GM21367 (cell line): ENCODE results near the gene ZNF253.
"Not testable (repeated sequence)": the region's sequence is repeated elsewhere in the genome, so short reads cannot be mapped to it uniquely, and the experiment has no call there.

Experiments used
- ATAC-seq: cut with Tn5 transposase; IDR thresholded peaks from one replicate; pipeline ENCODE4 v1.9.1; 2021; ENCODE audit not compliant: unreplicated experiment

ZNF253 gene

DNA sequence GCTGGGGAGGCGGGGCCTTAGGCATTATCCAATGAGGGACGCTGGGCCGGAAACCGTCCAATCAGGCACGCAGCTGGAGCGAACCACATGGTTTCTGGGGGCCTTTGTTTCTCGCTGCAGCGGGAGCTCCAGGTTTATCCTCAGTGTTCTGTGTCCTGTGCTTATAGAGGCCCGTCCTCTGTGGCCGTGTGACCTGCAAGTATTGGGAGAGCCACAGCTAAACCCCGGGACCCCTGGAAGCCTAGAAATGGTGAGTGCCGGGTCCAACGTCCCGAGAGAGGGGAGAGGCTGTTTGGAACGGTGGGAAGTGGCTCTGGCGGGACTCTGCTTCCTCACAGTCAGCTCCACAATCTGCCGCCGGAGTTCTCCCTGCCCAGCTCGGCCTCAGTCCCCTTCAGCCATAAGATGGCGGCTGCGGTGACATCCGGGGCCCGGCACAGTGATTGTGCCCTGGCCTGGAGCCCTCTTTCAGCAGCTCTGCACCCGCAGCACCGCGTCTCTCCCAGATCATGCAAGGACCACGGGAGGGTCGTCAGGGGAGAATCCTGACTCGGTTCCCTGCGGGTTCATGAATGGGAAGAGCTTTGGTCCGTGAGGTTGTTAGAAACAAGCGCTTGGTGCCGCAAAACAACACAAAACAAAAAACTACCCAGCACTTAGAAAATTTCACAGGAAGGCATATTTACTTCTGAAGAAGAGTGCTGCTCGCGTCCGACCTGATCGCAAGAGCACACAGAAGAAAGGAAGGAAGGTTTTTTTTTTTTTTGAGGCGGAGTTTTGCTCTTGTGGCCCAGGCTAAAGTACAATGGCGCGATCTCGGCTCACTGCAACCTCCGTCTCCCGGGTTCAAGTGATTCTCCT, at the start of gene ZNF253:
Gene ZNF253, plus strand, starts transcription at position 133 of the 861 bp plus-strand sequence. Its CDS starts 115 bp downstream, at position 248.
- ATAC-seq: peak; percentile 94

DNA sequence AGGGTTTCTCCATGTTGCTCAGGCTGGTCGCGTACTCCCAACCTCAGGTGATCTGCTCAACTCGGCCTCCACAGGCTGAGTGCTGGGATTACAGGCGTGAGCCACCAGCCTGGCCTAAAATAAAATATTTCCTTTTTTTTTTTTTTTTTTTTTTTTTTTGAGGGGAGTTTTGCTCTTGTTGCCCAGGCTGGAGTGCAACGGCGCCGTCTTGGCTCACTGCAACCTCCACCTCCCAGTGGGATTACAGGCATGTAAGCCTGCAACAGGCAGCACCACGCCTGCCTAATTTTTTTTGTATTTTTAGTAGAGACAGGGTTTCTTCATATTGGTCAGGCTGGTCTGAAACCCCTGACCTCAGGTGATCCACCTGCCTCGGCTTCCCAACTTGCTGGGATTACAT, 49.0 kb upstream of the ZNF253 start:
- no peak for ATAC-seq

DNA sequence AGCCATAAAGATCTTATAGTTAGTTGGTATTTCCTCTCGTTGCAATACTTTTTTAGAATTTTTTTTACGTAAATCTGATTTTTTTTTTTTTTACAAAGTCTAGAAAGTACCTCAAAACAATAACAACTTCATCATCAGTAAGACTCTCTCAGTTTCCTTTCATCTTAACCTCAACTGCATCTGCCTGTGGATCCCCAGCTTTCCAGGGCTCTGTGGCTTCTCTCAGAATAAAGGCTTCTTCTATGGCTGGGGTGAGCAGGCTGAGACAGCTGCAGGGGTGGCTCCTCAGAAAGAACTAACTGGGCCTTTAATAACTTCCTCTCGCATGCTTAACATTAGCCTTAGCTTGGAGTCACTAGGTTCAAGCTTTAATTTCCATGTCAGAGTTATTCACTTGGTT, 48.3 kb upstream of the ZNF253 start:
- no peak for ATAC-seq

DNA sequence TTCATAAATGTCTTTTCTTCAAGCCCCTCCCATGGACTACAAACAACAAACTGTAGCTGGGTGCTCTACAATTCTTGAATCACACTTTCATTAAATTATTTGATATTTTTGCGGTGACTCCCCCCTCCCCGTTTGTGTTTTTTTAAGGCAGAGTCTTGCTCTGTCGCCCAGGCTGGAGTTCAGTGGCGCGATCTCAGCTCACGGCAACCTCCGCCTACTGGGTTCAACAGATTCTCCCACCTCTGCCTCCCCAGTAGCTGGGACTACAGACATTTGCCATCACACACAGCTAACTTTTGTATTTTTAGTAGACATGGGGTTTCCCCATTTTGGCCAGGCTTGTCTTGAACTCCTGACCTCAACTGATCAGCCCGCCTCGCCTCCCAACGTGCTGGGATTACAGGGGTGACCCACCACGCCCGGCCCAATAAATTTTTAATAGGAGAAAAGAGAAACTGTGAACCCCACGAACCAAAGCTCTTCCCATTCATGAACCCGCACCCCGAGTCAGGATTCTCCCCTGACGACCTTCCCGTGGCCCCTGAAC, 44.8 kb upstream of the ZNF253 start:
- ATAC-seq: no peak

DNA sequence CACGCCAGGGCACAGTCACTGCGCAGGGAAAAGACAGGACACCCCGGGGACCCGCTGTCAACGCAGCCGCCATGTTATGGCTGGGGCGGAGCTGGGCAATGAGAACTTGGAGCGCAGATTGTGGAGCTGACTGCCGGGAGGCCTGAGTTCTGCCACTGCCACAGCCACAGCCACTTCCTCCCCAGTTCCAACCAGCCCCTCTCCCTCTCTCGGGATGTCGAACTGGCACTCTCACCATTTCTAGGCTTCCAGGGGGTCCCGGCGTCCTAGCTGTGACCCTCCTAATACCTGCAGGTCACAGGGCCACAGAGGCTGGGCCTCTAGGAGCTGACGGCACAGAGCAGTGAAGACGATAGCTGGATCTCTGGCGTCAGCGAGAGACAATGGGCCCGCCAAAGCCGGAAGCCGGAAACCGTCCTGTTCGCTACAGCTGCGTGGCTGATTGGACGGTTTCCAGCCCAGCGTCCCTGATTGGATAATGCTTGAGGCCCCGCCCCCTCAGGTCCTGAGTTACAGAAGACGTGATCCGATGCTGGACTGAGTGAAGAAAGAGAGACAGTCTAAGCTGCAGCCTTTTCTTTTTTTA, 44.2 kb upstream of the ZNF253 start, which contains the start of gene ZNF506:
Gene ZNF506, minus strand, starts transcription at position 385 of the 586 bp plus-strand sequence. Its CDS starts 147 bp downstream, at position 238.
- ATAC-seq: peak; percentile 78

DNA sequence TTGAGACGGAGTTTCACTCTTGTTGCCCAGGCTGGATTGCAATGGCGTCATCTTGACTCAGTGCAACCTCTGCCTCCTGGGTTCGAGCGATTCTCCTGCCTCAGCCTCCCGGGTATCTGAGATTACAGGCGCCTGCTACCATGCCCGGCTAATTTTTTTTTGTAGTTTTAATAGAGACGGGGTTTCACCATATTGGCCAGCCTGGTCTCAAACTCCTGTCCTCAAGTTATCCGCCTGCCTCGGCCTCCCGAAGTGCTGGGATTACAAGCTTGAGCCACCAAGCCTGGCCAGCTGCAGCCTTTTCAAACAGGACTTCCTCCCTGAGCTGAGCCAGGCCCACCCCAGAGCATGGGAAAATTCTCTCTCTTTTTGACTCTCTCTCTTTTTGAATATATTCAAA, 43.7 kb upstream of the ZNF253 start:
- ATAC-seq: not testable (repeated sequence)

DNA sequence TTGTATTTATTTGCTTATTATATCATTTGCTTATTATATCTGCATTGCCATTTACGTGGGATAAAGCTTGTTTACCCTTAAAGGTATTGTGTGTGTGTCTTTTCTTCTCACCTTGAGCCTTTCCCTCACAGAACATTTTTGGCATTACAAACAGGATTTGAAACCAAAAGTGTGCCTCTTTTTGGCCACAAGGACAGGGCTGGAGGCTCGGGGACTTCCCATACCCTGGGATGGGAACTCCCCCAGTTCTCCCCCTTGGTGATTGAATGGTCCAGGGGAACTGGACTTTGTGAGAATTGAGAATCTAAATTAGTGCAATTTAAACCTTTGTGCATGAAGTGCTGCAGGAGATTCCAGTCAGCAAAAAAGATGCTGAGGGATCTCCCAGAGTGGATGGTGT, 41.8 kb upstream of the ZNF253 start:
- no peak for ATAC-seq

DNA sequence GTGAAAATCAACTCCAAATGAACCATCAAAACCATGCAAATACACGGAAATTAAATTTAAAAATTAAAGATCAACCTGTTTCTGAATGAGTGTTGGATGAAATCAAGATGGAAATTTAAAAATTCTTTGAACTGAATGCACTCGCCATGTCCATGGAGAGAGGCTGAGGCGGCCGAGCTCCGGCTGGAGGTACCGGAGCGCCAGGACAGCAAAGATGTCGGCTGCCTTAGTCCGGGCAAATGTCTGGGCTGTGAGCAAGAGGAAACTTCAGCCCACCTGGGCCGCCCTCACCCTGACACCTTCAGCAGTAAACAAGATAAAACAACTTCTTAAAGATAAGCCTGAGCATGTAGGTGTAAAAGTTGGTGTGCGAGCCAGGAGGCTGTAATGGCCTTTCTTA, 38.8 kb upstream of the ZNF253 start:
- no peak for ATAC-seq

DNA sequence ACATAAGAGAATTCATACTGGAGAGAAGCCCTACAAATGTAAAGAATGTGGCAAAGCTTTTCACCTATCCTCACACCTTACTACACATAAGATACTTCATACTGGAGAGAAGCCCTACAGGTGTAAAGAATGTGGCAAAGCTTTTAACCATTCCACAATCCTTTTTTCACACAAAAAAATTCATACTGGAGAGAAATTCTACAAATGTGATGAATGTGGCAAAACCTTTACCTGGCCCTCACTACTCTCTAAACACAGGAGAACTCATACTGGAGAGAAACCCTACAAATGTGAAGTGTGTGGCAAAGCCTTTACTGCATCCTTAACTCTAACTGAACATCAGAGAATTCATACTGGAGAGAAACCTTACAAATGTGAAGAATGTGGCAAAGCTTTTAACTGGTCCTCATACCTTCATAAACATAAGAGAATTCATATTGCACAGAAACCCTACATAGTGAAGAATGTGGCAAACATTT, 30.1 kb upstream of the ZNF253 start:
- no peak for ATAC-seq

DNA sequence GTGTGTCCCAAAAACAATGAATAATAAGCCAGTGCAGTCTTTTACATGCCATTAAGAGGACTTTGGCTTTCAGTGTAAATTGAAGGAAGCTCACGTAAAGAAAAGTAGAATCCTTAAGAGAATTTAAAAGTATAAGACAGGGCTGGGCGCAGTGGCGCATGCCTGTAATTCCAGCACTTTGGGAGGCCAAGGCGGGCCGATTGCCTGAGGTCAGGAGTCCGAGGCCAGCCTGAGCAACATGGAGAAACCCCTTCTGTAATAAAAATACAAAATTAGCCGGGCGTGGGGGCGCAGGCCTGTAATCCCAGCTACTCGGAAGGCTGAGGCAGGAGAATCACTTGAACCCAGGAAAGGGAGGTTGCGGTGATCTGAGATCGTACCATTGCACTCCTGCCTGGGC, 17.9 kb upstream of the ZNF253 start:
- no peak for ATAC-seq

DNA sequence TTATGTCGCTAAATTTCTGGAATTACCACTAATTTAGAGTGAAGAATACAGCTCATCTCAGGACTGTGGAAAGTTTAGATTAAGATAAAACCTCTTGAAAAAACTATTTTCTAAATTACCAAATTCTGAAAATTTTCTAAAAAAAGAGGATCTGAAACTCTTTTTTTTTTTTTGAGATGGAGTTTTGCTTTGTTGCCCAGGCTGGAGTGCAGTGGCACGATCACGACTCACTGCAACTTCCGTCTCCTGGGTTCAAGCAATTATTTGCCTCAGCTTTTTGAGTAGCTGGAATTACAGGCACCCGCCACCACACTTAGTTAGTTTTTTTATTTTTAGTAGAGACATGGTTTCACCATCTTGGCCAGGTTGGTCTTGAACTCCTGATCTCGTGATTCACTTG, 16.6 kb upstream of the ZNF253 start:
- no peak for ATAC-seq

DNA sequence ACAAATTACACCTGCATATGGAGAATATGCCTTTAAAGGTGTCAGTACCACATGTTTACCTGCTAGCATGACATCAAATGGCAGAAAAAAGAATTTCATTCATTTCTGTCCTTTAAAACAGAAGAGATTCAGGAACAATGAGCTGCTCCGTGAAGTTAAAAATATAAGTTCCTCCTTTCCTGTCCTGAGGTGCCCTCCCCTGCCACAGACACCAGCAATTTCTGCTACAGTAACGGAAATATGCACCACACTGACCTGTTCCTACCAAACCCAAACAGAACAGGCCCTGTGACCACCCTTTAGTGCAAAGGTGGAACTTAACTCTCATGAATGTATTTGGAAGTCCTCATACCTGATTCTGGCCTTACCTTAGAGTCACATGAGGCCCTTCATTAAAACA, 13.9 kb upstream of the ZNF253 start:
- ATAC-seq: not testable (repeated sequence)

DNA sequence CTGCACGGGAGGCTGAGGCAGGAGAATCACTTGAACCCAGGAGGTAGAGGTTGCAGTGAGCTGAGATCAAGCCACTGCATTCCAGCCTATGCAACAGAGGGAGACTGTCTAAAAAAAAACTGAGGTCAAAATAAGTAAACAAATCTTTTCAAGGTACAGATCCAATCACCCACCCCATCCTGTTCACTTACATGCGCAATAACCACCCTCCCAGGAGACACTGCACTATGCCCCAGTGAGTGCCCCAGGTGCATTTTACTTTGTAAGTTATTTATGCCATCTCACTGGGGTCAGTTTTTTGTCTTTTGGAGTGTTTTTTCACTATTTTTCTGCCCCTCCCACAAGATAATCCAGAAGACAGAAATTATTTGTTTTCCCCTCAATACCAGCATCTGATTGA, 6.9 kb upstream of the ZNF253 start:
- ATAC-seq: no peak

DNA sequence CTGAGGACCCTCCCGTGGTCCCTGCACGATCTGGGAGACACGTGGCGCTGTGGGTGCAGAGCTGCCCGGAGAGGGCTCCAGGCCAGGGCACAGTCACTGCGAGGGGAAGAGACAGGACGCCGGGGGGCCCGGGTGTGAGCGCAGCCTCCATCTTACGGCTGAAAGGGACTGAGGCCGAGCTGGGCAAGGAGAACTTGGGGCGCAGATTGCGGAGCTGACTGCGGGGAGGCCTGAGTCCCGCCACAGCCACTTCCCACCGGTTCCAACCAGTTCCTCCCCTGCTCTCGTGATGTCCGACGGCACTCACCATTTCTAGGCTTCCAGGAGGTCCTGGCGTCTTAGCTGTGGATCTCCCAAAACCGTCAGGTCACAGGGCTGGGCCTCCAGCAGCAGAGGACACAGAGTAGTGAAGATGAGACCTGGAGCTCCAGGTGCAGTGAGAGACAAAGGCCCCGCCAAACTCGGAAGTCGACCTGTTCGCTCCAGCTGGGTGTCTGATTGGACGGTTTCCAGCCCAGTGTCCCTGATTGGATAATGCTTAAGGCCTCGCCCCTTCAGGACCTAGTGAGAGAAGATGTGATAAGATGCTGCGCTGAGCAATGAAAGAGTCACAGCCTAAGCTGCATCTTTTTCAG, 4.8 kb upstream of the ZNF253 start:
- no peak for ATAC-seq

DNA sequence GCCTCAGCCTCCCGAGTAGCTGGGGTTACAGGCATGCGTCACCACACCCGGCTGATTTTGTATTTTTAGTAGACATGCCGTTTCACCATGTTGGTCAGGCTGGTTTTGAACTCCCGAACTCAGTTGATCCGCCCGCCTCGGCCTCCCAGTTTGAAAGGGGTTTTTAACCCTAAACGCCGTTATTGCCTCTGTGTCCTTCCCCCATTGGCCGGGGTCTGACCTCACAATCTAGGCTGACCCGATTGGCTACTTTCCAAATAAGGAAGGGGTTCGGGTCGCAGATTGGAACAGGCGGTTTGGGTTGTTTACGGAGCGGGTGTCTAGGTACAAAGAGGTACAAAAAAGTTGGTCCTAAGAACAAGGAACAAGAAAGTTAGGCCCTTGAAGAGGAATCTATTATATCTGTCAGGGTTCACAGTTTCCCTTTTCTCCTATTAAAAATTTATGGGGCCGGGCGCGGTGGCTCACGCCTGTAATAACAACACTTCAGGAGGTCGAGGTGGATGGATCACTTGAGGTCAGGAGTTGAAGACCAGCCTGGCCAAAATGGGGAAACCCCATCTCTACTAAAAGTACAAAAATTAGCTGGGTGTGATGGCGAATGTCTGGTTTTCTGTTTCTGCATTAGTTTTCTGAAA, 1.0 kb downstream of the ZNF253 start:
- no peak for ATAC-seq

DNA sequence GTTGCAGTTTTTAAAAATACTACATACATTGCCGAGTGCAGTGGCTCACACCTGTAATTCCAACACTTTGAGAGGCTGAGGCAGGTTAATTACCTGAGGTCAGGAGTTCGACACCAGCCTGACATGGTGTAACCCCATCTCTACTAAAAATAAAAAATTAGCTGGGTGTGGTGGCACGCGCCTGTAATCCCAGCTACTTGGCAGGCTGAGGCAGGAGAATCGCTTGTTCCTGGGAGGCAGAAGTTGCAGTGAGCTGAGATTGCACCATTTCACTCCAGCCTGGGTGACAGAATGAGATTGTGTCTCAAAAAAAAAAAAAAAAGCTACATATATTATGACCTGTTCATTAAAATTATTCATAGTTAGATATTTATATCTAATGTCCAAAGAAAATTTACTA, 4.4 kb downstream of the ZNF253 start:
- ATAC-seq: not testable (repeated sequence)

DNA sequence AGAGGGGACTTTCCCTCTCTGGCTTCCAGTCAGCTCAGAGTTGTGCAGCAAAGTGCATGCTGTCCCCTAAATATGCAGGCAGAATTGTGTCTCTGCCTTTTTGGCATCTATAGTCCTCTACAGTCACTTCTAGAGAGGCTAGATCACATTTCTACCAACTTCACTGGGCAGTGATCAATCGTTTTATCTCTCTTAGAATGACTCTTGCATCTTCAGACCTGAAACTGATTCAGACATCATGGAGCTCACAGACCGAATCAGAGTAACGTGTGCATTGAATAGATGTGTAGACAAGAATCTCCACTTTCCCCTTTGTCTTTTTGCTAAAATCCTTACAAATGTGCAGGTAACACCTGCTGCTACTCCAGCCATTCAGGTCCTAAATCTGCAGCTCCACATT, 6.2 kb downstream of the ZNF253 start:
- no peak for ATAC-seq

DNA sequence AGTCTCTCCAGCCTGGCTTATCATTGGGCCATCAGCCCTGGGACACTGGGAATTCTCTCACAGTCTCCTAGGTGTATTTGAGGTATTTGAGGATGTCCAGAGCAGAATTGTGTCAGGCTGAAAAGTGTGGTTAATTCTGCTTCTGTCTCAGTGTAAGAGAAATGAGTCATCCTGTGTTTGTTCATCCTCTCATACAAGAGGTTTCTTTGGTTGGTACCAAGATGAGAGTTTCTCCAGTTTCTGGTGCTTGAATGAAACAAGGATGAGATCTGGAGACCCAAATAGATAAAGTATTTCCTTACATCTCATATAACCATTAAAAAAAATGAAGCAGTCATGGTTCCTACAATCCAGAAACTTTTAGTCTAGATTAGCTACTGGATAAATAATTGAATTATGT, 7.7 kb downstream of the ZNF253 start:
- no peak for ATAC-seq

DNA sequence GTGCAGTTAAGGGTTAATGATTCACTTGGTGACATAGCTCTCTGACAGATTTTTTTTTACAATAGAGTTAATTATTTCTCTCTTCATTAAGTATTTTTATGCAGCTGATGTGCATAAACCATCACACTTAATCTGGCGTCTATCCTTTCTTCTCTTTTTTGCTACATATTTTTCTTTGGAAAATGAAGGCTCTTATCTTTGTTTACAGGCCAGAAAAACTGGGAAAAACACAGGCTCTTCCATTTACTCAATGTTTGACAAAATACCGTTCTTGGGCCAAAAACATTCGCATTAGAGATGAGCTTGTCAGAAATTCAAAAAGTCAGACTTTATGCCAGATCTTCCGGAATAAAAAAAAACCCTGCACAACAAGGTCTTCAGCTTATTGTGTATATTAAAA, 12.0 kb downstream of the ZNF253 start:
- no peak for ATAC-seq

DNA sequence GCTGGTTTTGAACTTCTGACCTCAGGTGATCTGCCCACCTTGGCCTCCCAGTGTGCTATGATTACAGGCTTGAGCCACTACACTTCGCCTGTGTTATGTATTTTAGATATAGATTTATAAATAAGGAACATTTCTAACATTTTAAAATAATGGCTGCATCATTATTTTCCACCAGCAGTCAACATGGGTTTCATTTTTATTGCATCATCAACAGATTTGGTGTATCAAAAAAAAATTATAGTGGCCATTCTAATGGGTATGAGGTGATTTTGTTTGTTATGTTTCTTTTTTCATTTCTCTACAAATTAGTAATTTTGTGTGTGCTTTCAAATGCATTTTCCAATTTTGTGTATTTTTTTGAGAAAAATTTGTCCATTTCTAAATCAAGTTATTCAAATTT, 18.9 kb downstream of the ZNF253 start:
- no peak for ATAC-seq
